Activated CD8-positive, alpha-beta memory T cell treated with anti-CD3 and anti-CD28 coated beads for 1 hour (primary cell): ENCODE results near the gene LRP10.
"Not testable (repeated sequence)": the region's sequence is repeated elsewhere in the genome, so short reads cannot be mapped to it uniquely, and the experiment has no call there.

Experiments used
- DNase-seq, 2 donors: peaks; one replicate each; pipeline ENCODE4 v3.0.0-alpha.2; 2020; ENCODE audit warnings: low read depth in 1 of 2; ENCODE audit errors: extremely low read depth in 1 of 2

The LRP10 gene, protein sequence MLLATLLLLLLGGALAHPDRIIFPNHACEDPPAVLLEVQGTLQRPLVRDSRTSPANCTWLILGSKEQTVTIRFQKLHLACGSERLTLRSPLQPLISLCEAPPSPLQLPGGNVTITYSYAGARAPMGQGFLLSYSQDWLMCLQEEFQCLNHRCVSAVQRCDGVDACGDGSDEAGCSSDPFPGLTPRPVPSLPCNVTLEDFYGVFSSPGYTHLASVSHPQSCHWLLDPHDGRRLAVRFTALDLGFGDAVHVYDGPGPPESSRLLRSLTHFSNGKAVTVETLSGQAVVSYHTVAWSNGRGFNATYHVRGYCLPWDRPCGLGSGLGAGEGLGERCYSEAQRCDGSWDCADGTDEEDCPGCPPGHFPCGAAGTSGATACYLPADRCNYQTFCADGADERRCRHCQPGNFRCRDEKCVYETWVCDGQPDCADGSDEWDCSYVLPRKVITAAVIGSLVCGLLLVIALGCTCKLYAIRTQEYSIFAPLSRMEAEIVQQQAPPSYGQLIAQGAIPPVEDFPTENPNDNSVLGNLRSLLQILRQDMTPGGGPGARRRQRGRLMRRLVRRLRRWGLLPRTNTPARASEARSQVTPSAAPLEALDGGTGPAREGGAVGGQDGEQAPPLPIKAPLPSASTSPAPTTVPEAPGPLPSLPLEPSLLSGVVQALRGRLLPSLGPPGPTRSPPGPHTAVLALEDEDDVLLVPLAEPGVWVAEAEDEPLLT

DNA sequence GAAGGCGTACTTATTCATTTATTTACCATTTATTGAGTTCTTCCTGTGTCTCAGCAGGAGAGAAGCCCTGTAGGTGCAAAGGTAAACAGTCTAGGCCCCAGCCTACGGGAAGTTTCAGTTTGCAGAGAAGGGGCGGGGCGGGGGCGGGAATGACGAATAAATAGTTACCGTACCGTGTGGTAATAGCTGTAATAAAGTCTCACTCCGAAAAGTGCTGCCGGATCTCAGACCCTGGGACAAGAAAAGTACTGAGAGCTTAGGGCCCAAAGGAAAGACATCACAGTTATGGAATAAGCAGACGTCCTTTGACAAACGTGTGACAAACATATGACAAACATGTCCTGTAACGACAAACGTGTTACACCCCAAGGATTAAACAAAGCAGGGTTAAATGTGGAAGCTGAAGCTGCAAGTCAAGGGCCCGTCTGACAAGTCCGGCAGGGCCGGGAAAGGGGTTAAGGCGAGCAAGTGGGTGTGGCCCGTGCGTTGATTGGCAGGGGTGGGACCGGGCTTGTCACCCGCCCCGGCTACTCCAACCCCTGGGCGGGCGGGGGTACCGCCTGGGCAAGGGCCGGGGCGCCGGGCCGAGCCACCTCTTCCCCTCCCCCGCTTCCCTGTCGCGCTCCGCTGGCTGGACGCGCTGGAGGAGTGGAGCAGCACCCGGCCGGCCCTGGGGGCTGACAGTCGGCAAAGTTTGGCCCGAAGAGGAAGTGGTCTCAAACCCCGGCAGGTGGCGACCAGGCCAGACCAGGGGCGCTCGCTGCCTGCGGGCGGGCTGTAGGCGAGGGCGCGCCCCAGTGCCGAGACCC, at the start of gene LRP10:
TSS of gene LRP10 (plus strand) at position 517 of the 809 bp plus-strand sequence. CDS start 564 bp downstream, outside the sequence.
- DNase-seq, result peak in 1 of 2 donors; percentile 66

DNA sequence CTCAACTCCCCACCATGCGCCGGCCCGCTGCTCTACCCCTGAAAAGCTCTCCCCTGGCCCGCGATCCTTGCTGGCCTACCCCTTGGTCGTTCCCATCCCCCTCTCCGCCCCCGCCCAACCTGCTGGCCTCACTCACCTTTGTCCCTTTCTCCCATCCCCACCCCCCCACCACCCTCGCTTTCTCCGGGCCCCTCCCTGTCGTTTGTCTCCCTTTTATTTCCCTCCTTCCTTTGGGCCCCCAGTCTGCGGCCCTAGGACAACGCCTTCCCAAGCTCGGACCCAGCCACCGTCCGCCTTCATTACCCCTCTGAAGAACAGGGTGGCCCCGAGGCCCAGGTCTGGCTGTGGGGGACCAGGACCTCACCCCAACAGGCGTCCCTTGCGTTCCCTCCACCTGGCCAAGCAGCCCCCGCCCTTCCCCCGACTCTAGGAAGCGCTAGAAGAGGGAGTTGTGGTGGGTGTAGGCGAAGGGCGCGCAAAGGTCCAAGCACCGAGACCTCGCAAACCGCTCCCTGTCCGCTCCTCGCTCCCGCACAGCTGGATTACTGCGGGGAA, 49.4 kb upstream of the LRP10 start:
- DNase-seq, result no peak

DNA sequence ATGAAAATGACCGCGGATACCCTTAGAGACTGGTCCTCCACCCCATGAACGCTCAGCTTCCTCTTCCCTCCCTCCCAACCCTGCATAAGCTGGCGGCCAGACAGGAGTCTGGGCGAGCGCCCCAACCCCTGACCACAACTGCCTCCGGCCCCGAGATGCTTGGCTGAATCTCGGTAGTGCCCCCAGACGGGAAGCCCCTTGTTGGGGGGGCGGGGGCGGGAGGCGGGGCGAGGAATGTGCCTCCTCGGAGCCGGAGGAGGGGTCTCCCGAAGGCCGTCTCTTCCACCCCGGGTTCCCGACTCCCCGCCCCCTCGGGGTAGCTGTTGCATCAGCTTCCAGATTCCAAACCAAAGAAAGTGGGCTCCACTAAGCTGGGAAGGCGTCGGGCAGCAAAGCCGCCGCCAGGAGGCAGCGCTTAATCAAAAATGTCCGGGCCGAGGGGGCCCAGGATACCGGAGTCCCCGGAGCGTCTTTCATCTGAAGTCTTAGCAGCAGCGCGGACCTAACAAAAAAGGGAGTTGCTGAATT, 48.9 kb upstream of the LRP10 start:
- DNase-seq, result peak; percentile 32 to 58

DNA sequence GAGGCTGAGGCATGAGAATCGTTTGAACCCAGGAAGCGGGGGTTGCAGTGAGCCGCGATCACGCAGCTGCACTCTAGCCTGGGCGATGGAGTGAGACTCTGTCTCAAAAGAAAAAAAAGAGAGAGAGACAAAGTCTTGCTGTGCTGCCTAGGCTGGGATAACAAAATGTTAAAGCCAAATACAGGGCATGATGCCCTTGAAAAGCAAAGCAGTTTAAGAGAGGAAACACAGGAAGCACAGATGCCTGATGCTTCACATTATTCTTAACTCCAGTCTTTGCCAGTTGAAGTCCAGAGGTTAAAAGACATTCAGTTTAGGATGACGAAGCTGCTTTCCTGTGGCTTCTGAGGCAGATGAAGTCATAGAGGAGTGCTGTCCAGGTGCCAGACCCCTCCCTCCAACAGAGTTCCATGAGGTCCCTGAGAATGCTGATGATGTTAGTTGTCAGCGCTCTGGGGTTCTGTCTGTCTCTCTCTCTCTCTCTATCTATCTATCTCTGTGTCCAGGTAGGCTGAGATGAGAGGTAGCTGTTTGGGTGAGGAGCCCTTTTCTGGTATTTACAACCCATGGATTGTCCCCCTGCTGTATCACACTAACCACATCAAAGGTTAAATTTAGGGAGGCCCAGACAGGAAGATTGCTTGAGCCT, 46.7 kb upstream of the LRP10 start:
- no peak for DNase-seq

DNA sequence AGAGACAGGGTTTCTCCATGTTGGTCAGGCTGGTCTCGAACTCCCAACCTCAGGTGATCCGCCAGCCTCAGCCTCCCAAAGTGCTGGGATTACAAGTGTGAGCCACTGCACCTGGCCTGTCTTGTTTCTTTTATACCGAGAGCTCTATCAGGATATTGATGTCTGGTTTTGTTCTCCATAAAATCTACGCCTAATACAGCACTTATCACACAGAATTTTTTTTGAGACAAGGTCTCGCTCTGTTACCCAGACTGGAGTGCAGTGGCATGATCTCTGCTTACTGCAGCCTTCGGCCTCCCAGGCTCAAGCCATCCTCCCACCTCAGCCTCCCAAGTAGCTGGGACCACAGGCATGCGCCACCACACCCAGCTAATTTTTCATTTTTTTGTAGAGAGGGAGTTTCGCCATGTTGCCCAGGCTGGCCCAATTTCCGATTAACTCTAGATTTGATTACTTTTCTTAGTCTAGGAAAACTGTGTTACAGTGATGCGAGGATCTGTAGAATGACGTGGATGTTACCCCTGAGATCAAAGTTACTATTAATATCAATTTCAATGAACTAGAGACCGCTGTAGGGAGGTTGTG, 42.4 kb upstream of the LRP10 start:
- DNase-seq, result not testable (repeated sequence)

DNA sequence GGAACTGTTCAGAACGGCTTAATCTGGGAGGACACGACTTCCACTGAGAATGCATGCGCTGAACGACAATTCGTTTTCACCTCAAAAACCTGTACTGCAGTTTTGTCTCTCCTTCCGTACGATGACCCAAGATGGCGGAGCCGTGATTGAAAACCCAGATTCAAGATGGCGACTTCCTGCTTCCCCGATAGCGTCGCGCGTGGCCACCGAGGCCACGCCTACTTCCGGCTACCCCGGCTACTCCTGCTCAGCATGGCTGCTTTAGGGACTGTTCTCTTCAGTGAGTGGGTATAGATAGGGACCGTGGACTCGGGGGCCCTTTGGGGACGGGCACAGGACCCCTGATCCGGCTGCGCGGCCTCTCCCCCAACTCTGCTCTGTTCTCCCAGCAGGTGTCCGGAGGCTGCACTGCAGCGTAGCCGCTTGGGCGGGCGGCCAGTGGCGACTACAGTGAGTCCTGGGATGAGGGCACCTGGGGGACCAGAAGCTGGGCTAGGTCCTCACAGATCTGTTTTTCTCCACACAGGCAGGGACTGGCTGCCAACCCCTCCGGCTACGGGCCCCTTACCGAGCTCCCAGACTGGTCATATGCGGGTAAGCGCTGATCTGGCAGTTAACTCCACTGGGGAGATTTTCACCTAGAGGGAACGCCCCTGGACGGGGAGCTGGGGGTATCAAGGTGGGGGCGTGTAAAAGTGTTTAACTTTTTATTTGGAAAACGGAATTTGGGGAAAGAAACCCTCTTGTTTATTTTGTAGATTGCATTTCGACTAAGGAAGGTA, 41.7 kb upstream of the LRP10 start, which contains the start of gene MRPL52:
TSS of gene MRPL52 (plus strand) at position 227 of the 782 bp plus-strand sequence. CDS start at position 253, 26 bp downstream.
- peak; percentile 70 to 82 for DNase-seq

DNA sequence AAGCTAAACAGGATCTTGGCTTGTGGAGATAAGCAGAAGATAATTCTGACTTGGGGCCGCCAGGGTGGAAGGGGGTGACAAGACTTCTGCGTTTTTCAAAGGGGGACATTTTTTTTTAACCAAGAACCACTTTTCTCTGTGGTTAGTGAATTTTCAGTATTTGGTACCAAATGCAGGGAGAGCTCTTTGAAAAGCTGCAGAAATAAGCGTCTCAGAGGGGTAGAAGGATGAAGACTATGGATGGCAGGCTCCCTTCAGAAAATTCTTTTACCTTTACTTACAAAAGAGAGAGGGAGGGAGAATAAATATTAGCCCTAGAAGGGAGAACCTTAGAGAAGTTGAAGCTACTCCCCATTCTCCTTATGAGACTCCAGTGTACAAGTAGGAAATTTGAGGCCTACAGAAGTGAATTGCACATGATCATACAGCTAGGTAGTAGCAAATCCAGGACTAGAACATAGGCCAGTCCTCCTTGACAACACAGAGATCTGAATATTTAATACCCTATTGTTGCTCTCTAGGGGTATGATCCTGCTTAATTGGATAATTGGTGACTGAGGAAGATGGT, 41.0 kb upstream of the LRP10 start:
- no peak for DNase-seq

DNA sequence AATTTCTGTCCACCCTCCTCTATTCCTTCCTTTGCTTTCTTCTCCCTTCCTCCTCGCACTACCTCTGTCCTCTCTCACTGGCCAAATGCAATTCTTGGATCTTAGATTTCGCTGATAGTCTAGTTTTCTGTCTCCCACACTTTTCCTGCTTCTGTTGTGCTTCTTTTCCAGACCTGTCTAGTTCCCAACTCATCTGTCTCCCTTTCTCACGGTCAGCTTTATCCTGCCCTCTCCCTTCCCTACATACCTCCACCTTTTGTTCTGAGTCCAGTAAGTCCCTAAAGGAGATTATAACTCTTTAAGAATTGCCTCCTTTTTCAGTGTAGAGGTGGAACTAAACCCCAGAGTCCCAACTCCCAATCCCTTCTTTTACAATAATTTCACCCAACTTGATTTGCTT, 36.0 kb upstream of the LRP10 start:
- no peak for DNase-seq

DNA sequence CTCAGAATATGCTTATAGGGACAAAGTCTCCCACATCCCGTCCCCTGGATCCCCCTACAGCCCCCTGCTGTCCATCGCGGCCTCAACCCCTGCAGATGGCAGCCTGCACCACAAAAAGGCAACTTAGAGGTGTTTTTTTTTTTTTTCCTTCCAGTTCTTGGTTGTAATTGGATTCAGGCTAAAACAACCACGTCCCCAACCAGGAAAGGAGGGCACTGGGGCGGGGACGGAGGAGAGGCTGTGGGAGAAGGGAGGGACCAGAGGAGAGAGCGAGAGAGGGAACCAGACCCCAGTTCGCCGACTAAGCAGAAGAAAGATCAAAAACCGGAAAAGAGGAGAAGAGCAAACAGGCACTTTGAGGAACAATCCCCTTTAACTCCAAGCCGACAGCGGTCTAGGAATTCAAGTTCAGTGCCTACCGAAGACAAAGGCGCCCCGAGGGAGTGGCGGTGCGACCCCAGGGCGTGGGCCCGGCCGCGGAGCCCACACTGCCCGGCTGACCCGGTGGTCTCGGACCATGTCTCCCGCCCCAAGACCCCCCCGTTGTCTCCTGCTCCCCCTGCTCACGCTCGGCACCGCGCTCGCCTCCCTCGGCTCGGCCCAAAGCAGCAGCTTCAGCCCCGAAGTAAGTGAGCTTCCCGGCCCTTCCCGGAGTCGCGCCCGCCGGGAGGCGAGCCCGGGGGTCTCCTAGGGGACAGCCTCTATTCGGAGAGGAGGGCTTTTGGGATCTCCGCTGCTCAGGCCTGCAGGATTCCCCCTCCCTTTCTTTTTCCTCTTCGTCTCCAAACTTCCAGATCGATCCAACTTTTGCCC, 35.0 kb upstream of the LRP10 start, which contains the start of gene MMP14:
TSS of gene MMP14 (plus strand) at position 285 of the 813 bp plus-strand sequence. CDS start at position 518, 233 bp downstream.
- DNase-seq, result no peak

DNA sequence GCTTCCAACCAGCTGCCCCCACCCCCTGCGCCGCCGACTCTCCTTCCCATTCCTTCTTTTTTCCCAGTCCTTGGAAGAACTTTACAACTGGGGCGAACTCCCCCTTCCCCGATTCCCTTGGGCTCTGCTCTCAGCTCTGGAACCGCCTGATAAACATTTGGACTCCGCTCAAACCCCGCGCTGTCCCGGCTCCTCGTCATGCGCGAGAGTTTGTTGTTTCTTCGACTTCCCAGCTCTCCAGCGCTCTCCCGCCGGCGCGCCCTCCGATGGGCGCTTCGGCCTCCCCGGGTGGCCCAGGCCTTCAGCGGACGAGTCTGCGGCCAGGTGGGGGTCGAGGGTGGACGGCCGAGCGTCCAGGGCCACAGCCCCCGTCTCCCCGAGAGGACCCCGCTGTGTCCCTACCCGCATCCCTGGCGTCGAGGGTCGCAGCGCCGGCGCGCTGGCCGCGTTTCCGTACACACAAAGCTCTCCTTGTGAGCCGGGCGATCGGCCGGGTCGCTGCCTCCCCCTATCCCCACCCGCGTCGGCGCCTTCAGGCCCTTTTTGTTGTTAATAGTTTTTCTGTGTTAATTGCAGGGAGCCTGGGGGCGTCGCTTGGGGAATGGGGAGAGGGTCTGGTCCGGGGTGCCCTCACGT, 34.3 kb upstream of the LRP10 start:
- DNase-seq, result no peak

DNA sequence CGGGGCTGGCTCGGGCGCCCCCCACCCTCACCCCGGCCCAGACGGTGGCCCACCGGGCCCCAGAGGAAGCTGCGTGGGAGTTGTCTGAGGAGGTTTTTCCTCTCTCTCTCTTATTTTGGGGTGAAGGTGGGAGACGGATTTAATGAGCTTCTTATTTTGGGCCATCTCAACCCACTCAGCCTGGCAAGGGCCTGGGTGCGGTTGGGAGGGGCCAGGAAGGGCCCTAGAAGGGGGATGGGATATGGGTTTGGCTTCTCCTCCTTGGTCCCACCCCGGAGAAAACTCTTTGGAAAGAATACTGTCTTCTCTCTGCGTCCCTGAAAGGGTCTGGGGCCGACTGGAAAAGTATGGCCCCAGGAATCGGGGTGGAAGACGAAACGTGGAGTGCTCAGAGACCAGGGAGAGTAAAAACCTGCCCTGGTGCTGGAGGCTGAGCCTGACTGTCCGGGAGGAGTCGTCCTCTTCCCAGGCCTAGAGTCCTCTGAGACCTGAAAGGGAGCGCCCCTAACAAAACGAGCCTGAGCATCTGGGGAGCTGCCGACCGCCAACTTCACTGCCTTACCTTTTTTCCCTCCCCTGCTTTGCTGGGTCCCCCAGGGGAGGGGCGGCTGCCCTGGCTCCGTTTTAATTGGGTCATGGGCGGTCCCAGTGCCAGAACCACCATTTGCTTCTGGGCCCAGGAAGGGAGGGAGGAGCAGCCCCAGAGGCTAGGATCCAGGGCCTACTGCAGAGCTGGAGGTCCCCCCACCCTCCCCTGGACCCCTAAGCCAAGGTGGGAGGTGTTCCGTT, 33.6 kb upstream of the LRP10 start:
- DNase-seq, result no peak

DNA sequence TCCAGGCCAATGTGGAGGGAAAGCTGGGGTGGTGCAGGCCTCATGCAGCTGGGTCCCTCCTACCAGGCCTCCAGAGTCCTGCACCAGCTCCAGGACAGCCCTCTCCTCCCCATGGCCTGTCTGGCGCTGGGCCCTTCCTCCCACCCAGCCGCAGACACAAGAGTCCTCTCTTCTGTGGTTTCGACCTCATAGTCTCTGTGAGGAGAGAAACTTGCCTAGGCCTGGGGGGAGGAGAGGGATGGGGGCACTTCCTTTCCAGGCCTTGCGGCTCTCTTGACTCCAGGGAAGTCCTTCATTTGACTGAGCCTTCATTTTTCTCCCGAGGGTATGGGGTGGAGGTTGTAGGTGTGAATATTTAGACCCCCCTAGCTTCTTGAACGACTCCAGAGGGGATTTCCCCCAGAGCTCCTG, 32.9 kb upstream of the LRP10 start:
- no peak for DNase-seq

DNA sequence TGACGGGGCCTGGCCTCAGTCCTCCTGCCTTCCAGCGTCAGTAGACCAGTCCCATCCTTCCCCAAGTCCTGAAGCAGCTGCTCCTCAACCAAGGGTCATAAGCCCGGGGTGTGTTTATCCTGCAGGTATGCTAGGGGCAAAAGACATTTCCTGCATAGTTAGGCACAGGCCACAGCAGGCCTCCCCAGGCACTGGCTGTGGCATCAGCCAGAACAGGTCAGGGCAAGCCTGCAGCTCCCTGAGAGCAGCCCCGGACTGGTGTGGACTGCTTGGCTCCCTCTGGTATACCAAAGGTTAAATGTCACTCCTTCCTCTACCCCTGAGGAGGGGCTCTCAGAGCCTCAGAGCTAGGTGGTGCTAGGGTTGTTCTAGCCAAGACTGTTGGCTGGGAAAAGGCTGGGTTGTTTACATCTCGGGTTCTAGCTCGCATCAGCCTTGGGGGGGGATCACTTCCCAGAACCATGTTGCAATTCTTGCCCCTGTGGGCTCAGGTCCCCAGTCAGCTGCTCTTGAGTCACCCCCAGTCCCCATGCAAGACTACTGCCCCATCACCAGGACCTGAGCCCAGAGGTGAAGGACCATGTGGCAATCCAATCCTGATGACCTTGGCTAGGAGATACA, 32.3 kb upstream of the LRP10 start:
- DNase-seq, result no peak

DNA sequence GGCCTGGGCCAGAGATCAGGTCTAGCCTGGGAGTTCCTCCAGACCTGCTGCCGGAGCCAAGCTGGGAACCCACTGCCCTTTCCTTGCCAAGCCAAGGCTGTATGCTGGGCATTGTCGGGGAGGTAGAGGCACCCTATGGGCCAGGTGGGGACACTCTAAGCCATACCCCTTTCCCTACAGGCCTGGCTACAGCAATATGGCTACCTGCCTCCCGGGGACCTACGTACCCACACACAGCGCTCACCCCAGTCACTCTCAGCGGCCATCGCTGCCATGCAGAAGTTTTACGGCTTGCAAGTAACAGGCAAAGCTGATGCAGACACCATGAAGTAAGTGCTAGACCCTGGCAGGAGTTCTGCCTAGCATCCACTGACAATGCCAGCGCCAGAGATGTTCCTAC, 30.2 kb upstream of the LRP10 start:
- DNase-seq, result no peak

DNA sequence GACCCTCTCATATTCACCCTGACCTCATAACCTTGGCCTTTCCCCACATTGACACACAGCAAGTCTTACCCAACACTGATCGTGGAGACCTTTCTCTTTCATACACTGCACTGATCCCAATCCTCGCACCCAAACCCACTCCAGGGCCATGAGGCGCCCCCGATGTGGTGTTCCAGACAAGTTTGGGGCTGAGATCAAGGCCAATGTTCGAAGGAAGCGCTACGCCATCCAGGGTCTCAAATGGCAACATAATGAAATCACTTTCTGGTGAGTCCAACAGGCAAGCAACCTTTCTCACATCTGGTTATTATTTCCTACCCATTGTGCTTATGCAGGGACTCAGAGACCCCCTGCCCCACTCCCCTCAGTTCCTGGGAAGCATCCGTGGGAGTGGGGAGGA, 29.8 kb upstream of the LRP10 start:
- DNase-seq, result no peak
